ENCODE measurements around the gene COL13A1. TPM values are rescaled to one million over a fixed set of nuclear protein-coding genes. Genes with fewer than 3 reads are reported as not detected.

Gene COL13A1
- total RNA-seq, 1 donor from 2014 or later, result not detected

DNA sequence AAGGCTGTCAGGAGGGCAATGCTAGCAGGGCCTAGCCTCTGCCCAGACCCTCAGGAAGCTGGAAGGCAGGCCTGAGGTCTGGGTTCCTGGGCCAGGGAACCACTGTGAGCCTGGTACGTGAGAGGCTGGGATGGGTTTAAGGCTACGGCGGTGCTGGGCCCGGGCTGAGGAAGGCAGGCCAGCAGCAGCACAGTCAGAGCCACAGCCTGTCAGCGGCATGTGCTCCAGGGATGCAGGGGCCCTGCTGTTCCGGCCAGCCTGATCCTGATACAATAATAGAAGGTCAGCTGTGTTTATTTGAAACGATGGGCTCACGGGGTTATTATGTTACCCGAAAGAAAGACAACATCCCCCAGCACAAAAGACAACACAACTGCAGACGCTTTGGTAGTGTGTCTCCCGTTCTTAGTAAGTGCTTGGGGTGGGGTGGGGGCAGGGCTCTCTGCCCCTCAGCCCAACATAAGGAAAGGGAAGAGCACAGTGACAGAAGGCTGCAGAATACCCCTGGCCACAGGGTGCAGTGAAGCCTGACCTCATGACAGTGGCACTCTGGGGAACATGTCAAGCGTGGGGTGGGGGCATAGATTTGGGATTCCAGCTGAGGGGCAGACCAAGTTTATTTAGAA is 95.0 kb downstream of the COL13A1 start:
- no peak for DNase-seq (ENCODE audit: low spot score)
- H3K27me3 Mint-ChIP-seq (ENCODE audit: insufficient read depth), result peaks cover 1% of the 10 kb centered on the region
- no peaks in the 10 kb centered on the region for H3K36me3 Mint-ChIP-seq (ENCODE audit: low read depth)
- no peaks in the 10 kb centered on the region for H3K4me1 Mint-ChIP-seq (ENCODE audit: low read depth)
- H3K4me3 Mint-ChIP-seq, result no peak overlapping the region
- intact Hi-C loops (cut with micrococcal nuclease), result no loop called here
- H3K27ac Mint-ChIP-seq, result no peak overlapping the region
- no peaks in the 10 kb centered on the region for H3K9me3 Mint-ChIP-seq

DNA sequence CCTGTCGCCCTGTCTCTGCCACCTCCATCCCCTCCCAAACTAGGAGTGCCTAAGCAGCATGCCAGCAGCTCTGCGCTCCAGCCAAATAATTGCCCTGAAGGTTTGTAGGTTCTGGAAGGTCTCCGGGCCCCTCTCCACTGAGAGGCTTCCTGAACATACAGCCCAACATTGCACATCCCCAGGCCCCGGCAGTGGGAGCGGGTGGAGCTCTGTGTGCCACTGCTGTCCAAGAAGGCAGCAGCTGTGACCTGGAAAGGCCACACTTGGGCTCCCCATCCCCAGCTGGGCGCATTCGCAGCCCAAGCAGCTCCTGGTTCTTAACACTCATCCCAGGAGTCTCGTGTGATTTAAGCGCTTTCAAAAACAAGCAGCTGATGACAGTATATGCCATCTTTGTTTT is 95.7 kb downstream of the COL13A1 start:
- H3K27me3 Mint-ChIP-seq (ENCODE audit: insufficient read depth), result peaks cover 1% of the 10 kb centered on the region
- no peaks in the 10 kb centered on the region for H3K36me3 Mint-ChIP-seq (ENCODE audit: low read depth)
- H3K4me3 Mint-ChIP-seq, result no peak overlapping the region
- H3K27ac Mint-ChIP-seq, result no peak overlapping the region
- no peak for DNase-seq (ENCODE audit: low spot score)
- intact Hi-C loops (cut with micrococcal nuclease), result no loop called here
- no peaks in the 10 kb centered on the region for H3K4me1 Mint-ChIP-seq (ENCODE audit: low read depth)
- H3K9me3 Mint-ChIP-seq, result no peaks in the 10 kb centered on the region

DNA sequence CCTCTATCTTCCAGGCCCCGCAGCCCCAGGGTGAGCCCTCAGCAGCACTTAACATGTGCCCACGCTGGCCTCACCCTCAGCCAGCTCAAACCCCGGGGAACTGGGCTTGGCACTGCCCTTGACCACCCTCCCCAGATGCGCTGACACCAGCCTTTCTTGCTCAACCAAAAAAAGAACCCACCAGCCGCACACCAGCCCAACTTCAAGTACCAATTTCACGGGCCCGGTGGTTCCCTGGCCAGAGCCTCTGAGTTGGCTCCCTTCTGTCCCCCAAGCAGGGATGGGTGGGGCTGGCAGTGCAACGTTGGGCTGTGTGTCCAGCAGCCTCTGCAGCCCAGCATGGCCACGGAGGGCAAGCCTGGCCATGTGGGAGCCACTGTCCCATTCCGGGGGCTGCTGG is 96.3 kb downstream of the COL13A1 start:
- Mint-ChIP-seq H3K27ac (no peak overlapping the region), H3K4me3 (no peak overlapping the region), H3K27me3 (ENCODE audit: insufficient read depth) (peaks cover 1% of the 10 kb centered on the region), H3K9me3 (no peaks in the 10 kb centered on the region), H3K4me1 (ENCODE audit: low read depth) (no peaks in the 10 kb centered on the region), H3K36me3 (ENCODE audit: low read depth) (no peaks in the 10 kb centered on the region)
- intact Hi-C loops (cut with micrococcal nuclease), result no loop called here
- no peak for DNase-seq (ENCODE audit: low spot score)

DNA sequence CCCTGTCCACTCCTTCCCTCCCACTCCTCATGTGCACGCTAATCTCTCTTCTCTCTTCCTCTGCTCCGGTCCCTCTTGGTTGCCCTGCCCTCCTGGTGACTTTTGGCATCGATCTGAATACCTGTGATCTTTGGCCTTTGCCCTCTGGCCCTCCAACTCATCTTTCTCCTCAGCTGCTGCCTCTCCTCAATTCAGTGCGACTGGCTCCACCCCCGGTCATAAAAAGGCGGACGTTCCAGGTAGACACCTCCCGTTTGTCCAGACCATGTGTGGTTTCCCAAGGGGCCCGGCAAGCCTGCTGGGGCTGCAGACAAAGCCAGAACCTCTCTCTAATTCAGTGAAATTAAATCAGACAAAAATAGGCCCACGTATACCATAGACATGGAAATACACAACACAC is 96.8 kb downstream of the COL13A1 start:
- Mint-ChIP-seq H3K4me1 (ENCODE audit: low read depth) (no peaks in the 10 kb centered on the region), H3K36me3 (ENCODE audit: low read depth) (no peaks in the 10 kb centered on the region), H3K9me3 (no peaks in the 10 kb centered on the region)

DNA sequence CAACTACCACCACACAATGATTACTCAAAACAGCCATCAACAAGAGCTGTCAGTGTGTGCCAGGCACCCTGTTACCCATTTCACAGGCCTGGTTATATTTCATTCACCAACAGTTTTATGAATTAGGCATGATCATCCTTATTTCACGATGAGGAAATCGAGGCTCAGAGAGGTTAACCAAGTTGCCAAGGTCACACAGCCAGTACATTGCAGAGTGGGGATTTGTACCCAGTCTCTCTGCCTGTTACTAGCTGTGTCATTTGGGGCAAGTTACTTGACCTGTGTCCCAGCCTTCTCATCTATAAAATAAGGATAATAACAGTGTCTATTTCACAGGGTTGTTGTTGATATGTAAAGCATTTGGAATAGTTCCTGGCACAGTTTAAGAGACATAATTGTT is 97.2 kb downstream of the COL13A1 start:
- no peak overlapping the region for H3K4me3 Mint-ChIP-seq
- no peak for DNase-seq (ENCODE audit: low spot score)
- intact Hi-C loops (cut with micrococcal nuclease), result no loop called here
- no peak overlapping the region for H3K27ac Mint-ChIP-seq
- no peaks in the 10 kb centered on the region for H3K27me3 Mint-ChIP-seq (ENCODE audit: insufficient read depth)
- H3K36me3 Mint-ChIP-seq (ENCODE audit: low read depth), result no peaks in the 10 kb centered on the region
- H3K4me1 Mint-ChIP-seq (ENCODE audit: low read depth), result no peaks in the 10 kb centered on the region
- no peaks in the 10 kb centered on the region for H3K9me3 Mint-ChIP-seq

More for the DNA sequence above, 96.8 kb downstream of the COL13A1 start:
- Mint-ChIP-seq H3K4me3 (no peak overlapping the region), H3K27me3 (ENCODE audit: insufficient read depth) (peaks cover 1% of the 10 kb centered on the region), H3K27ac (no peak overlapping the region)
- intact Hi-C loops (cut with micrococcal nuclease), result no loop called here
- no peak for DNase-seq (ENCODE audit: low spot score)

DNA sequence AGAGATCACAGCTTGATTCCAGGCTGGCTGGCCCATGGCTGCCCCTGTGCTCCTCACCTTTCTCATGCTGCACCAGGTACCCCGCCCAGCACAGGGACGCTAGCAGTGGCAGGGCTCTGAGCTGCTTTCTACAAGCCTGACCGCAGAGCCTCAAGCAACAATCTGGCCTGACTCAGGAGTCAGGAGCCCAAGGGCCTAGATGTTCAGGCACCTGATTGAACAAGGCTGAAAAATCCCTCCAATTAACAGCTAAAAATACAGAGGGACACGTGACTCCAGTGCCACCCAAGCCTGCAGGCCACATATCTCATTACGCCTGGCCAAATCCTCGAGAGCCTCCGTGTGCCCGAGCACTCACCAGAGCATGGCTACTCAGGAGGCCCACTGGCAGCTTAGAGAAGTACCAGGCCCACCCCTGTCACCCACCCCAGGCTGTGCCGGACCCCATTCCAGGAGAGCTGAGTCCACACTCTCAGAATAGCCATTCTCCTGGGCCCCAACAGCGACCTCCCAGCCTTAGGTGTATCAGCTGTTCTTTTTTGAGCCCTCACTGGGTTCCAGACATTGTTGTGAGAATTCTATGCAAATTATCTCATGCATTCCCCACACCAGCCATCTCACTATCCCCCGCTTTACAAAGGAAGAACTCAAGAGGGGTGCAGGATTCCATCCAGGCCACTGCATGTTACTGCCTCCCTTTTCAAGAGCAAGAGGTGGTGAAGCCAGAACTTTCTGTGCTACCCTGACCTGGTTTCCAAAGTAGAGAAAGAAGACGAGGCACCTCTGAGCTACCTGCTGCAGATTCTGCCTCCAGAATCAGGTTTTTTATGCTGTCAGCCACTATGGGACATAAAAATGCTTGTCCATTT is 98.3 kb downstream of the COL13A1 start:
- intact Hi-C loops (cut with micrococcal nuclease), result no loop called here
- Mint-ChIP-seq H3K36me3 (ENCODE audit: low read depth) (no peaks in the 10 kb centered on the region), H3K4me1 (ENCODE audit: low read depth) (no peaks in the 10 kb centered on the region), H3K9me3 (no peaks in the 10 kb centered on the region), H3K4me3 (no peak overlapping the region), H3K27me3 (ENCODE audit: insufficient read depth) (no peaks in the 10 kb centered on the region), H3K27ac (no peak overlapping the region)
- no peak for DNase-seq (ENCODE audit: low spot score)

DNA sequence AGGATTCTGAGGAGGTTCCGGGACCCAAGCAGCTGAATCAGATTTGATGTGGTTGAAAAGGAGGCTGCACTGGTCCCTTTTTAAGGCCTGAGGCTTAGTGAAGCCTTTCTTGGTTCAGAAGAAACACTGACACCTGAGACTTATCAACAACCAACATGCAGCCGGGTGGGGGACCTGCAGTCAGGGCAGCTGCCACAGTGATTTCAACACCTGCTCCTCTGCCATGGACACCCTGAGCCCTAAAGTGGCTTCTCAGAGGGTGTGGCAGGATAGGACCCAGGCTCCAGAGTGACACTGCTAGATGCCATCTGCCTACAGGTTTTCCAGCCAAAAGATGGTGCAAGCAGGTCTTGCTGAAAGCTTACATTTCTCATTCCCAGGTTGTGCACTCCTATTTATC is 99.3 kb downstream of the COL13A1 start:
- H3K9me3 Mint-ChIP-seq, result no peaks in the 10 kb centered on the region
- DNase-seq (ENCODE audit: low spot score), result no peak
- intact Hi-C loops (cut with micrococcal nuclease), result no loop called here
- no peaks in the 10 kb centered on the region for H3K4me1 Mint-ChIP-seq (ENCODE audit: low read depth)
- H3K27me3 Mint-ChIP-seq (ENCODE audit: insufficient read depth), result no peaks in the 10 kb centered on the region
- no peaks in the 10 kb centered on the region for H3K36me3 Mint-ChIP-seq (ENCODE audit: low read depth)
- H3K4me3 Mint-ChIP-seq, result no peak overlapping the region
- H3K27ac Mint-ChIP-seq, result no peak overlapping the region

DNA sequence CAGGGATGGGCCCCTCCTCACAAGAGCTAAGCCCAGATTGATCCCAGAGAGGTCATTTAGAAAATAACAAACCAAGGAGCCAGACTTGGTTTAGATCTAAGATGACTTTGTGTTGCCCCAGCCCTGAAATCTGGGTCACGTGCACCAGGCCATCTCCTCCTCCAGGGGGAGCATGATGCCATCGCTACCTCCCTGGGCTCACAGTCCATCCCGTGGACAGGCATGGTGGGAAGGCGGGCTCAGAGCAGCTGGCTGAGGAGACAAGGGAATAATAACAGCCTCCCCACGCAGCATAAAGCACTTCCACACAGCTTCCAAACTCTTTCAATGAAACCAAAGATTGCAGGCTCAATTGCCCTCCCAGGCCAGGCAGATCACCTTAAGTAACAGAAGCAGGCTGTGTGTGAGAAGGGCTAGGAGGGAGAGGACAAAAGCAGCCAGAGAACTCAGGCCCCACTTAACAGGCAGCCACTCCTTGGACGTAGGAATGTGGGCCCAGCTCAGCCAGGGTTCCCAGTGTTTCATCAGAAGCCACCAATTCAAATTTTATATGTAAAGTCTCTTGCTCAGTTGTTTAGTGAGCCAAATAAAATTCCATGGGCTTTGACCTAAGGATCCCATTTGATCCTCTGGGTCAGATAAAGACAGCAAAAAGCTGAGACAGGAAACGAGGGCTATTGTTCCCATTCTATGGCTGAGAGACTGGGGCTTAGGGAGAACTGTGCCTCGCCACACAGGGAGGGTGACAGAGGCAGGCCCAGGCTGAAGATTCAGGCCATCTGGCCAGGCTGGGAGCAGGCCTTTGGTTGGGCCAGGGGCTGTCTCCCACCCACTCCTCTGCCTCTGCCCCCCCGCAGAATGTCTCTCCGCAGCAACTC is 100.2 kb downstream of the COL13A1 start:
- no peaks in the 10 kb centered on the region for H3K27me3 Mint-ChIP-seq (ENCODE audit: insufficient read depth)
- no peaks in the 10 kb centered on the region for H3K36me3 Mint-ChIP-seq (ENCODE audit: low read depth)
- H3K9me3 Mint-ChIP-seq, result no peaks in the 10 kb centered on the region
- no peaks in the 10 kb centered on the region for H3K4me1 Mint-ChIP-seq (ENCODE audit: low read depth)
- intact Hi-C loops (cut with micrococcal nuclease), result no loop called here
- H3K4me3 Mint-ChIP-seq, result no peak overlapping the region
- DNase-seq (ENCODE audit: low spot score), result no peak
- no peak overlapping the region for H3K27ac Mint-ChIP-seq

DNA sequence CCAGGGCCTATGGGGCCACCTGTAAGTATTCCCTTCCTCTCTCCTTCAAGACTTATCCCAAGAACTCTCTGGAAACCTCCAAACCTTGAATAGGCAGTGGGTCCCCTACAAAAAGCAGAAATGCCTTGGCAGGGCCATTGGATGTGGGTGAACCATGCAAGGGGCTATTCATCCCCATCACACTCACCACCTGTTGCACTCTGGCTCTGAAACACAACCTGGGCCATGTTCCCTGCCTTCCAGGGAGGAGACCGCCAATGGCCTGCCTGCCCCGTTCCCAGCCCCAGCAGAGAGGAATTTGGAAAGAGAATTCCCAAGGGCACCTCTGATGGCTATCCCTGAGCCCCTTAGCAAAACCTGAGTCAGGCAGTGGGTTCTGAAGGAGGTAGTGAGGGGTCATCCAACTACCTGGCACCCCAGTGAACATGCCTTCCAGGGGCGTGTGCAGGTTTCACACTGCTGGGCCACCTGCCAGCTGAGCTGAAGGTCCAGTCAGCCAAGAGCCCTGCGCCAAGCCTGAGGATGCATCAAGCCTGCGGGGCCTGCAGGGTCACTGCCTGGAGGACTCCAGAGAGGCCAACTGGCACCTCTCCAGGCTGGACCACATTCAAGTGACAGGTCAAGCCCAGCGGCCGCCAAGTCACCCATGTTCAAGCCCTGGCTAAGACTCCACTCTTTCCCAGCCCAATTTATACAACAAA is 101.3 kb downstream of the COL13A1 start:
- H3K27me3 Mint-ChIP-seq (ENCODE audit: insufficient read depth), result peaks cover 3% of the 10 kb centered on the region
- H3K9me3 Mint-ChIP-seq, result no peaks in the 10 kb centered on the region
- intact Hi-C loops (cut with micrococcal nuclease), result no loop called here
- H3K4me1 Mint-ChIP-seq (ENCODE audit: low read depth), result no peaks in the 10 kb centered on the region
- no peak overlapping the region for H3K4me3 Mint-ChIP-seq
- no peak for DNase-seq (ENCODE audit: low spot score)
- no peaks in the 10 kb centered on the region for H3K36me3 Mint-ChIP-seq (ENCODE audit: low read depth)
- no peak overlapping the region for H3K27ac Mint-ChIP-seq

DNA sequence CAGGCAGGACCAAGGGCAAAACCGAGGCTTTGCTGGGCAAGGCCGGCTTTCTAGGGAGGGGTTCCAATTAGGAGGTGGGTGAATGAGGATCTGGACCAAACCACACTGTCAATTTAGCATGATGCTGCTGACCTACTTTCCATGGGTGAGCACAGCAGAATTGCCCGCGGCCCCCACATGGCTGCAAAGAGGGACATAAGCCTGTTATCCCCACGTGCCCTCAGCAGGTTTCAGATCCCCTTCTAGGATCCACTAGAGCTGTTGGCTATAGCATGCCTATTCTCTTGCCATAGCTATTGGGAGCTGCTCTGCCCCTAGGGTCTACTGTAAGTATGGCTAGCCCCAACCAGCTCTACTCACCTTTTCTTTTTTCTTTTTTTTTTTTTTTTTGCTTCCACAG is 102.8 kb downstream of the COL13A1 start:
- no peak overlapping the region for H3K4me3 Mint-ChIP-seq
- no peaks in the 10 kb centered on the region for H3K4me1 Mint-ChIP-seq (ENCODE audit: low read depth)
- peaks cover 3% of the 10 kb centered on the region for H3K27me3 Mint-ChIP-seq (ENCODE audit: insufficient read depth)
- intact Hi-C loops (cut with micrococcal nuclease), result no loop called here
- H3K27ac Mint-ChIP-seq, result no peak overlapping the region
- H3K9me3 Mint-ChIP-seq, result no peaks in the 10 kb centered on the region
- no peak for DNase-seq (ENCODE audit: low spot score)
- H3K36me3 Mint-ChIP-seq (ENCODE audit: low read depth), result no peaks in the 10 kb centered on the region

DNA sequence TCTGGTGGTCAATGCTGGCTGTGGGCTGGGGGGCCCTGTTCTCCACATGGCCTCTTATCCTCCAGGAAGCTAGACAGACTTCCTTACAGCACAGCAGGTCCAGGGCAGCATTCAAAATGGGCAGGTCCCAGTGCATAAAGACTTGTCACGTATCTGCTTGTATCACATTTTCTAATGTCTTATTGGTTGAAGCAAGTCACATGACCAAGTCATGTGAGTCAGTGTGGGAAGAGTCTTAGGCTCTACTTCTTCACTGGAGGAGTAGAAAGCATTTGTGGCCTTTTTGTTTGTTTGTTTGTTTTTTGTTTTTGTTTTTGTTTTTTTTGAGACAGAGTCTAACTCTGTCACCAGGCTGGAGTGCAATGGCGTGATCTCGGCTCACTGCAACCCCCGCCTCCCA is 104.7 kb downstream of the COL13A1 start:
- no peak for DNase-seq (ENCODE audit: low spot score)
- Mint-ChIP-seq H3K36me3 (ENCODE audit: low read depth) (no peaks in the 10 kb centered on the region), H3K27me3 (ENCODE audit: insufficient read depth) (peaks cover 3% of the 10 kb centered on the region), H3K4me1 (ENCODE audit: low read depth) (no peaks in the 10 kb centered on the region), H3K4me3 (no peak overlapping the region), H3K27ac (no peak overlapping the region), H3K9me3 (no peaks in the 10 kb centered on the region)
- intact Hi-C loops (cut with micrococcal nuclease), result no loop called here

DNA sequence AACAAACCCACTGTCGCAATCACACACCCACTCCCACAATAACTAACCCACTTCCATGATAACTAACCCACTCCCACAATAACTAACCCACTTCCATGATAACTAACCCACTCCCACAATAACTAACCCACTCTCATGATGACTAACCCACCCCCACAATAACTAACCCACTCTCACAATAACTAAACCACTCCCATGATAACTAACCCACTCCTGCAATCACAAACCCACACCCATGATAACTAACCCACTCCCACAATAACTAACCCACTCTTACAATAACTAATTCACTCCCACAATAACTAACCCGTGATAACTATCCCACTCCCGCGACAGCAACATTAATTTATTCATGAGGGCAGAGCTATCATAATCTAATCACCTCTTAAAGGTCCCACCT is 105.8 kb downstream of the COL13A1 start:
- Mint-ChIP-seq H3K36me3 (ENCODE audit: low read depth) (no peaks in the 10 kb centered on the region), H3K27ac (no peak overlapping the region), H3K4me1 (ENCODE audit: low read depth) (no peaks in the 10 kb centered on the region), H3K4me3 (no peak overlapping the region), H3K27me3 (ENCODE audit: insufficient read depth) (peaks cover 3% of the 10 kb centered on the region), H3K9me3 (no peaks in the 10 kb centered on the region)
- intact Hi-C loops (cut with micrococcal nuclease), result no loop called here
- no peak for DNase-seq (ENCODE audit: low spot score)

Data from activated T-helper 1 cell treated with anti-CD3 and anti-CD28 coated beads, Interleukin-12 subunit alpha, Interleukin-12 subunit beta, Interleukin-2, Interleukin-4 antibody, amounts not matched to agents 30 ng/mL and 10 ng/mL and 1 ng/mL, durations not matched to agents 14 hours and 24 hours and 36 hours (primary cell).